ENCODE results near the gene IFNL4. TPM values are rescaled to one million over a fixed set of nuclear protein-coding genes. Genes with fewer than 3 reads are reported as not detected.

Gene IFNL4
- total RNA-seq, 1 donor from 2014 or later, result not detected

- no peaks in the 10 kb centered on the region for H4K20me1 ChIP-seq (ENCODE audit: insufficient read depth, low read length)
- Mint-ChIP-seq H3K9me3 (ENCODE audit: unreplicated experiment) (peaks cover 5% of the 10 kb centered on the region), H3K27ac (ENCODE audit: unreplicated experiment) (no peak overlapping the region), H3K36me3 (ENCODE audit: low read depth, unreplicated experiment) (peaks cover 3% of the 10 kb centered on the region), H3K27me3 (ENCODE audit: low read depth, unreplicated experiment) (peaks cover 50% of the 10 kb centered on the region), H3K4me3 (ENCODE audit: unreplicated experiment) (no peak overlapping the region), H3K4me1 (ENCODE audit: low read depth, unreplicated experiment) (peaks cover 2% of the 10 kb centered on the region)
- H3K4me1 ChIP-seq (ENCODE audit: insufficient read depth, low read length), result no peaks in the 10 kb centered on the region
- H3K36me3 ChIP-seq (ENCODE audit: insufficient read depth, low read length), result no peaks in the 10 kb centered on the region
- TF ChIP-seq CTCF (IDR thresholded peaks at IDR 0.05; ENCODE audit: insufficient read depth, low read depth, low read length) (no peak), EZH2 (IDR thresholded peaks at IDR 0.05; ENCODE audit: insufficient read depth, low read length) (no peak)
- no peak for DNase-seq (ENCODE audit: low read depth)
- no peak overlapping the region for H3K9ac ChIP-seq (ENCODE audit: low read length)
- no peak for FAIRE-seq
- H3K27ac ChIP-seq (ENCODE audit: low read depth, low read length), result no peak overlapping the region
- no peak overlapping the region for H3K4me2 ChIP-seq (ENCODE audit: low read length)
- H3K9me3 ChIP-seq (ENCODE audit: insufficient read depth, low read depth, low read length), result no peaks in the 10 kb centered on the region
- no peak overlapping the region for H3K4me3 ChIP-seq (ENCODE audit: insufficient read depth, low read depth, low read length)
- H2AFZ ChIP-seq (ENCODE audit: low read depth, low read length), result no peak overlapping the region
- no peaks in the 10 kb centered on the region for H3K27me3 ChIP-seq (ENCODE audit: insufficient read depth, low read length)
- H3K79me2 ChIP-seq (ENCODE audit: insufficient read depth, low read length), result no peaks in the 10 kb centered on the region
Measured at GRCh38 chr19:39282021-39282420, 33.4 kb upstream of the IFNL4 start.

GRCh38 chr19:39277598-39277997, 28.9 kb upstream of the IFNL4 start:
- H3K9me3 Mint-ChIP-seq (ENCODE audit: unreplicated experiment), result peaks cover 3% of the 10 kb centered on the region
- peaks cover 2% of the 10 kb centered on the region for H3K4me1 Mint-ChIP-seq (ENCODE audit: low read depth, unreplicated experiment)
- DNase-seq (ENCODE audit: low read depth) (no peak), FAIRE-seq (no peak)
- no peak overlapping the region for H2AFZ ChIP-seq (ENCODE audit: low read depth, low read length)
- H3K27ac Mint-ChIP-seq (ENCODE audit: unreplicated experiment), result no peak overlapping the region
- no peak overlapping the region for H3K9ac ChIP-seq (ENCODE audit: low read length)
- H3K36me3 Mint-ChIP-seq (ENCODE audit: low read depth, unreplicated experiment), result peaks cover 3% of the 10 kb centered on the region
- H3K79me2 ChIP-seq (ENCODE audit: insufficient read depth, low read length), result no peaks in the 10 kb centered on the region
- H3K36me3 ChIP-seq (ENCODE audit: insufficient read depth, low read length), result no peaks in the 10 kb centered on the region
- H3K4me2 ChIP-seq (ENCODE audit: low read length), result no peak overlapping the region
- H3K27me3 Mint-ChIP-seq (ENCODE audit: low read depth, unreplicated experiment), result peaks cover 44% of the 10 kb centered on the region
- no peaks in the 10 kb centered on the region for H3K4me1 ChIP-seq (ENCODE audit: insufficient read depth, low read length)
- H3K9me3 ChIP-seq (ENCODE audit: insufficient read depth, low read depth, low read length), result no peaks in the 10 kb centered on the region
- H4K20me1 ChIP-seq (ENCODE audit: insufficient read depth, low read length), result no peaks in the 10 kb centered on the region
- peak overlapping the region; percentile 67 for H3K4me3 Mint-ChIP-seq (ENCODE audit: unreplicated experiment)
- peaks cover 3% of the 10 kb centered on the region for H3K27me3 ChIP-seq (ENCODE audit: insufficient read depth, low read length)
- H3K27ac ChIP-seq (ENCODE audit: low read depth, low read length), result no peak overlapping the region
- TF ChIP-seq EZH2 (IDR thresholded peaks at IDR 0.05; ENCODE audit: insufficient read depth, low read length) (no peak), CTCF (IDR thresholded peaks at IDR 0.05; ENCODE audit: insufficient read depth, low read depth, low read length) (no peak)
- H3K4me3 ChIP-seq (ENCODE audit: insufficient read depth, low read depth, low read length), result no peak overlapping the region

DNA sequence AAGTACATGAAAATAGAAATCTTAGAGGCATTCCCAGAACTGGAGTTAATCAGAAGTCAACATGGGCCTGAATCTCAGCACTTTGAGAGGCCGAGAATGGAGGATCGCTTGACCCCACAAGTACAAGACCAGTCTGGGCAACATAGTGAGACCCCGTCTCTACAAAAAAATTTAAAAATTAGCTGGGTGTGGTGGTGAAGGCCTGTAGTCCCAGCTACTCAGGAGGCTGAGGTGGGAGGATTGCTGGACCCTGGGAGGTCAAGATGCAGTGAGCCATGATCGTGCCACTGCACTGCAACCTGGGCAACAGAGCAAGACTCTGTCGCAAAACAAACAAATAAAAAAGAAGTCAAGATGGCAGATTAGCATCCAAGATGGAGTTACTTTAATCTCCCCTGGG, 28.1 kb upstream of the IFNL4 start:
- no peak overlapping the region for H3K9ac ChIP-seq (ENCODE audit: low read length)

More for the DNA sequence above, 28.1 kb upstream of the IFNL4 start:
- no peaks in the 10 kb centered on the region for H4K20me1 ChIP-seq (ENCODE audit: insufficient read depth, low read length)
- peaks cover 44% of the 10 kb centered on the region for H3K27me3 Mint-ChIP-seq (ENCODE audit: low read depth, unreplicated experiment)
- H3K4me2 ChIP-seq (ENCODE audit: low read length), result no peak overlapping the region
- no peaks in the 10 kb centered on the region for H3K79me2 ChIP-seq (ENCODE audit: insufficient read depth, low read length)
- FAIRE-seq (no peak), DNase-seq (ENCODE audit: low read depth) (no peak)
- H2AFZ ChIP-seq (ENCODE audit: low read depth, low read length), result no peak overlapping the region
- no peaks in the 10 kb centered on the region for H3K4me1 ChIP-seq (ENCODE audit: insufficient read depth, low read length)
- peaks cover 3% of the 10 kb centered on the region for H3K9me3 Mint-ChIP-seq (ENCODE audit: unreplicated experiment)
- no peaks in the 10 kb centered on the region for H3K36me3 ChIP-seq (ENCODE audit: insufficient read depth, low read length)
- H3K4me3 ChIP-seq (ENCODE audit: insufficient read depth, low read depth, low read length), result no peak overlapping the region
- H3K27ac Mint-ChIP-seq (ENCODE audit: unreplicated experiment), result no peak overlapping the region
- peaks cover 2% of the 10 kb centered on the region for H3K4me1 Mint-ChIP-seq (ENCODE audit: low read depth, unreplicated experiment)
- no peak overlapping the region for H3K4me3 Mint-ChIP-seq (ENCODE audit: unreplicated experiment)
- H3K9me3 ChIP-seq (ENCODE audit: insufficient read depth, low read depth, low read length), result no peaks in the 10 kb centered on the region
- H3K27ac ChIP-seq (ENCODE audit: low read depth, low read length), result no peak overlapping the region
- peaks cover 3% of the 10 kb centered on the region for H3K36me3 Mint-ChIP-seq (ENCODE audit: low read depth, unreplicated experiment)
- TF ChIP-seq EZH2 (IDR thresholded peaks at IDR 0.05; ENCODE audit: insufficient read depth, low read length) (no peak), CTCF (IDR thresholded peaks at IDR 0.05; ENCODE audit: insufficient read depth, low read depth, low read length) (no peak)
- peaks cover 3% of the 10 kb centered on the region for H3K27me3 ChIP-seq (ENCODE audit: insufficient read depth, low read length)

Data from astrocyte (in vitro differentiated cells and primary cell).